Fibroblast of lung (primary cell): ENCODE measurements around the gene MTR.

Experiments
- CTCF ChIP-seq, 2 donors: IDR thresholded peaks in 1 of 2; conservative IDR thresholded peaks in 1 of 2; 1 replicate in 1 of 2; 2 replicates in 1 of 2; pipeline ENCODE4 v1.5.1; 2011 to 2012; ENCODE audit warnings: low read length in 2 of 2, control low read depth in 1 of 2, inconsistent platforms in 1 of 2, low read depth in 1 of 2, mild to moderate bottlenecking in 1 of 2
- EZH2 ChIP-seq: IDR thresholded peaks from 2 replicates; pipeline ENCODE4 v1.5.1; 2012; ENCODE audit warnings: low read length, control low read depth, mild to moderate bottlenecking; ENCODE audit errors: missing control alignments

GRCh38 chr1:236930503-236930902 lies 135.4 kb downstream of the MTR start:
- TF ChIP-seq CTCF (conservative IDR thresholded peaks at IDR 0.05 in 1 of 2, IDR thresholded peaks at IDR 0.05 in 1 of 2; ENCODE audit: low read depth in 1 of 2, low read length in 2 of 2) (no peak), EZH2 (no peak)
